ENCODE results near the gene AP5S1.

DNA sequence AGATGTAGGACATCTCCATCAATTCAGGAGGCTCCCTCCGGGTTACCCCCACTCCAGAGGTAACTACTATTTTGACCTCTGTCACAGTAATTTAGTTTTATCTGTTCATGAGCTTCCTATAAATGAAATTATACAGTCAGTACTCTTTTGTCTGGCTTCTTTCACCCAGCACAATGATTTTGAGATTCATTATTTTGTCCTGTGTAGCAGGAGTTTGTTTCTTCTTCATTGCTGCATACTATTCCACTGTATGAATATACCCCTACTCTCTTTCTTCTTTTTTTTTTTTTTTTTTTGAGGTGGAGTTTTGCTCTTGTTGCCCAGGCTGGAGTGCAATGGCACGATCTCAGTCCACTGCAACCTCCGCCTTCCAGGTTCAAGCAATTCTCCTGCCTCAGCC lies 11.8 kb upstream of the AP5S1 start:
- TF ChIP-seq, protein P1, sequence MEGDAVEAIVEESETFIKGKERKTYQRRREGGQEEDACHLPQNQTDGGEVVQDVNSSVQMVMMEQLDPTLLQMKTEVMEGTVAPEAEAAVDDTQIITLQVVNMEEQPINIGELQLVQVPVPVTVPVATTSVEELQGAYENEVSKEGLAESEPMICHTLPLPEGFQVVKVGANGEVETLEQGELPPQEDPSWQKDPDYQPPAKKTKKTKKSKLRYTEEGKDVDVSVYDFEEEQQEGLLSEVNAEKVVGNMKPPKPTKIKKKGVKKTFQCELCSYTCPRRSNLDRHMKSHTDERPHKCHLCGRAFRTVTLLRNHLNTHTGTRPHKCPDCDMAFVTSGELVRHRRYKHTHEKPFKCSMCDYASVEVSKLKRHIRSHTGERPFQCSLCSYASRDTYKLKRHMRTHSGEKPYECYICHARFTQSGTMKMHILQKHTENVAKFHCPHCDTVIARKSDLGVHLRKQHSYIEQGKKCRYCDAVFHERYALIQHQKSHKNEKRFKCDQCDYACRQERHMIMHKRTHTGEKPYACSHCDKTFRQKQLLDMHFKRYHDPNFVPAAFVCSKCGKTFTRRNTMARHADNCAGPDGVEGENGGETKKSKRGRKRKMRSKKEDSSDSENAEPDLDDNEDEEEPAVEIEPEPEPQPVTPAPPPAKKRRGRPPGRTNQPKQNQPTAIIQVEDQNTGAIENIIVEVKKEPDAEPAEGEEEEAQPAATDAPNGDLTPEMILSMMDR (IDR thresholded peaks at IDR 0.05; ENCODE audit: insufficient read depth, low read length), result no peak
- TF ChIP-seq GABPA (IDR thresholded peaks at IDR 0.05; ENCODE audit: low read depth), result no peak

All from HL-60 (cell line).